K562 (cell line): ENCODE results near the gene GALNT18. TPM values are rescaled to one million over a fixed set of nuclear protein-coding genes. Genes with fewer than 3 reads are reported as not detected.

Experiments used
- ATAC-seq: fragments of 200-7000 bp; cut with Tn5 transposase; 3 replicates; pipeline ENCODE4 v1.9.1; 2020; ENCODE audit warnings: moderate library complexity
- BruUV-seq: library from RNA; stranded (reverse); fragments of 400-500 nt; replicated peaks from 2 replicates; lab custom pipeline; 2021; lab: Mats Ljungman, UMichigan
- CTCF ChIA-PET: fragments of 300-600 bp; formaldehyde crosslinking; extraction: SDS; loops from one replicate; lab custom pipeline; 2021; ENCODE audit warnings: low intra/inter-chr PET ratio; lab: Yijun Ruan, JAX
- POLR2A ChIA-PET: fragments of 300-600, 350-650 bp; sonication (Branson Sonifier 250); formaldehyde crosslinking; extraction: SDS; loops from one replicate; lab custom pipeline; 2021; ENCODE audit warnings: antibody characterized with exemption, inconsistent platforms; lab: Yijun Ruan, JAX
- DNase-seq, 4 experiments: peaks; one replicate each; pipeline versions ENCODE4 v3.0.0 to v3.0.0-alpha.2; 2011 to 2018; ENCODE audit warnings: low spot score in 3 of 4, mixed read lengths in 3 of 4; ENCODE audit errors: extremely low read depth in 1 of 4
- FAIRE-seq: peaks from 2 replicates; lab custom pipeline; 2011; peaks lifted over from hg19 to GRCh38; lab: Jason Lieb, UNC
- H2AFZ ChIP-seq: 2 replicates; pipeline ENCODE4 v1.6.0; 2011; ENCODE audit warnings: low read depth, low read length, control low read depth, inconsistent platforms
- H3K27ac ChIP-seq: fragments of 200-600 bp; 3 replicates; pipeline ENCODE4 v1.8.0; 2011; ENCODE audit warnings: low read depth, mild to moderate bottlenecking, control low read depth, inconsistent platforms, low read length, moderate library complexity, mixed read lengths; ENCODE audit errors: extremely low read depth
- H3K27me3 ChIP-seq, 2 experiments: fragments of 300-600 bp in 1 of 2; 2 replicates in 1 of 2; 3 replicates in 1 of 2; pipeline versions ENCODE4 v1.6.0 to v1.8.0; 2011; ENCODE audit warnings: inconsistent platforms in 2 of 2, low read length in 2 of 2, mild to moderate bottlenecking in 1 of 2, mixed read lengths in 1 of 2, moderate library complexity in 1 of 2; ENCODE audit not compliant: control insufficient read depth in 2 of 2, insufficient read depth in 2 of 2
- H3K36me3 ChIP-seq: fragments of 300-600 bp; 3 replicates; pipeline ENCODE4 v1.8.0; 2011; ENCODE audit warnings: mild to moderate bottlenecking, low read length, inconsistent platforms; ENCODE audit not compliant: control insufficient read depth, insufficient read depth
- H3K4me1 ChIP-seq, 2 experiments: fragments of 200-600 bp in 1 of 2; replicated peaks in 1 of 2; 2 replicates in 1 of 2; 3 replicates in 1 of 2; pipeline versions ENCODE4 v1.5.1 to v1.8.0; 2011; ENCODE audit warnings: inconsistent platforms in 2 of 2, low read length in 2 of 2, mild to moderate bottlenecking in 1 of 2, mixed read lengths in 1 of 2, moderate library complexity in 1 of 2; ENCODE audit not compliant: control insufficient read depth in 2 of 2, insufficient read depth in 2 of 2
- H3K4me2 ChIP-seq: 2 replicates; pipeline ENCODE4 v1.6.1; 2011; ENCODE audit warnings: low read length, control low read depth, inconsistent platforms, mixed read lengths; ENCODE audit not compliant: insufficient read depth
- H3K4me3 ChIP-seq: fragments of 200-600 bp; sonication (generic), shearing (Covaris generic); 2 replicates; pipeline ENCODE4 v1.5.1; 2016; ENCODE audit warnings: control low read depth, inconsistent platforms
- H3K79me2 ChIP-seq: fragments of 200-600 bp; 3 replicates; pipeline ENCODE4 v1.8.0; 2011; ENCODE audit warnings: low read length, inconsistent platforms; ENCODE audit not compliant: control insufficient read depth, insufficient read depth
- H3K9ac ChIP-seq, 2 experiments: 2 replicates each; pipeline versions ENCODE4 v1.6.0 to v1.6.1; 2011; ENCODE audit warnings: low read depth in 2 of 2, low read length in 2 of 2, control low read depth in 1 of 2, inconsistent platforms in 1 of 2, mild to moderate bottlenecking in 1 of 2, mixed read lengths in 1 of 2; ENCODE audit not compliant: insufficient read depth in 1 of 2
- H3K9me1 ChIP-seq: one replicate; pipeline ENCODE4 v1.6.0; 2011; ENCODE audit warnings: inconsistent platforms, mild to moderate bottlenecking, low read length, moderate library complexity; ENCODE audit not compliant: control insufficient read depth, insufficient read depth
- H3K9me3 ChIP-seq: replicated peaks from 2 replicates; pipeline ENCODE4 v1.5.1; 2011; ENCODE audit warnings: low read depth, low read length, inconsistent platforms; ENCODE audit not compliant: control insufficient read depth, insufficient read depth
- H4K20me1 ChIP-seq: replicated peaks from 2 replicates; pipeline ENCODE4 v1.6.1; 2011; ENCODE audit warnings: low read length, inconsistent platforms, mixed read lengths; ENCODE audit not compliant: control insufficient read depth, insufficient read depth
- DPF2 ChIP-seq: fragments of 450-650 bp; IDR thresholded peaks from 2 replicates; pipeline ENCODE4 v1.6.1; 2016
- EZH2 ChIP-seq: IDR thresholded peaks from 2 replicates; pipeline ENCODE4 v1.6.1; 2012; ENCODE audit warnings: low read depth, mild to moderate bottlenecking, inconsistent platforms, low read length, borderline replicate concordance
- FOSL1 ChIP-seq: fragments of 200-800 bp; sonication (Bioruptor generic); conservative IDR thresholded peaks from 2 replicates; pipeline ENCODE4 v1.6.1; 2016; ENCODE audit warnings: missing genetic modification characterization, missing compliant biosample characterization
- FOXK2 ChIP-seq, 2 experiments: fragments of 450-650 bp; IDR thresholded peaks in 1 of 2; conservative IDR thresholded peaks in 1 of 2; 2 replicates each; pipeline ENCODE4 v1.6.1; 2016; ENCODE audit warnings: low read depth in 2 of 2, mild to moderate bottlenecking in 1 of 2
- GATA2 ChIP-seq: sonication (generic); formaldehyde crosslinking; IDR thresholded peaks from 2 replicates; pipeline ENCODE4 v1.4.0; 2020; ENCODE audit warnings: mild to moderate bottlenecking, missing genetic modification reagents
- MECOM ChIP-seq: fragments of 250-450 bp; sonication (Bioruptor Pico); IDR thresholded peaks from 2 replicates; pipeline ENCODE4 v1.8.0; 2022; ENCODE audit warnings: inconsistent platforms
- PHF8 ChIP-seq: fragments of 200-600 bp; sonication (generic); IDR thresholded peaks from 2 replicates; pipeline ENCODE4 v1.6.1; 2012; ENCODE audit warnings: mixed run types, mild to moderate bottlenecking, inconsistent platforms, low read length, moderate library complexity, borderline replicate concordance
- PRPF4 ChIP-seq: fragments of 200-400 bp; formaldehyde crosslinking; IDR thresholded peaks from one replicate; pipeline ENCODE4 v1.6.1; 2017; ENCODE audit warnings: low read length, low read depth, mild to moderate bottlenecking; ENCODE audit not compliant: insufficient read depth, poor library complexity, severe bottlenecking
- SP1 ChIP-seq: sonication (generic); formaldehyde crosslinking; IDR thresholded peaks from 2 replicates; pipeline ENCODE4 v1.8.1; 2022; ENCODE audit warnings: mild to moderate bottlenecking, missing genetic modification reagents
- TCFL5 ChIP-seq: fragments of 250-450 bp; sonication (Bioruptor Pico); conservative IDR thresholded peaks from 2 replicates; pipeline ENCODE4 v1.6.1; 2021; ENCODE audit warnings: mild to moderate bottlenecking, moderate library complexity, matching md5 sums
- TSC22D4 ChIP-seq: fragments of 450-650 bp; IDR thresholded peaks from 2 replicates; pipeline ENCODE4 v1.6.1; 2016; ENCODE audit warnings: missing genetic modification characterization, missing biosample characterization, control low read depth
- ZNF133 ChIP-seq: fragments of 250-450 bp; sonication (Bioruptor Pico); IDR thresholded peaks from 2 replicates; pipeline ENCODE4 v1.4.0; 2020; ENCODE audit warnings: mild to moderate bottlenecking
- ZNF174 ChIP-seq: fragments of 250-450 bp; sonication (Bioruptor Pico); IDR thresholded peaks from 2 replicates; pipeline ENCODE4 v1.4.0; 2020; ENCODE audit warnings: mild to moderate bottlenecking
- ZNF197 ChIP-seq: fragments of 200-800 bp; sonication (Bioruptor generic); IDR thresholded peaks from 2 replicates; pipeline ENCODE4 v1.6.1; 2016; ENCODE audit warnings: low read depth, missing genetic modification characterization, missing compliant biosample characterization
- ZNF212 ChIP-seq: fragments of 450-650 bp; formaldehyde crosslinking; IDR thresholded peaks from 2 replicates; pipeline ENCODE4 v1.4.0; 2020; ENCODE audit warnings: mild to moderate bottlenecking
- ZNF316 ChIP-seq: fragments of 450-650 bp; IDR thresholded peaks from 2 replicates; pipeline ENCODE4 v1.6.1; 2016
- WGBS: fragments of 100-300 bp; shearing (Covaris generic); methylation state at CpG from one replicate; pipeline ENCODE4 v1.1.6; 2016; ENCODE audit warnings: low coverage, mixed read lengths; ENCODE audit not compliant: insufficient coverage; ENCODE audit errors: missing lambda C conversion rate; 5-methylcytosine and 5-hydroxymethylcytosine counted together
- in situ Hi-C: fragments of 300-500 bp; cut with MboI; formaldehyde crosslinking; loops from 4 replicates; pipeline ENCODE4 v1.15.0; 2018; ENCODE audit warnings: inconsistent platforms, mixed read lengths
- intact Hi-C: fragments of 100-400 bp; cut with micrococcal nuclease; formaldehyde crosslinking; loops from 2 replicates; pipeline ENCODE4 v1.14.2; 2022
- polyA plus RNA-seq, 8 experiments: library from polyadenylated mRNA; depleted of rRNA in 4 of 8; stranded (reverse) in 5 of 8; unstranded in 3 of 8; fragments of >200 nt; fragmentation: Nextera tagmentation in 2 of 8; fragmentation: Illumina TruSeq in 1 of 8; extraction: Ambion mirVana in 2 of 8; extraction: Trizol in 1 of 8; gene quantifications; 2 replicates each; pipeline versions ENCODE4 v1.2.1 to v1.2.3, GENCODE V29; 2011 to 2014; ENCODE audit warnings: inconsistent platforms in 1 of 8, missing spikeins in 1 of 8
- total RNA-seq, 7 experiments: library from RNA; depleted of rRNA in 6 of 7; stranded (reverse); fragments of >200 nt in 6 of 7; fragmentation: Illumina TruSeq in 2 of 7; extraction: Trizol in 2 of 7; gene quantifications; 2 replicates each; pipeline versions ENCODE4 v1.2.1 to v1.2.3, GENCODE V29; 2011 to 2021; ENCODE audit warnings: low replicate concordance in 1 of 7

Gene GALNT18
- total and polyA plus RNA-seq, 9 of the 15 experiments (the other 6 are each of a cell fraction or from before 2014, with no cell fraction given): not detected

DNA sequence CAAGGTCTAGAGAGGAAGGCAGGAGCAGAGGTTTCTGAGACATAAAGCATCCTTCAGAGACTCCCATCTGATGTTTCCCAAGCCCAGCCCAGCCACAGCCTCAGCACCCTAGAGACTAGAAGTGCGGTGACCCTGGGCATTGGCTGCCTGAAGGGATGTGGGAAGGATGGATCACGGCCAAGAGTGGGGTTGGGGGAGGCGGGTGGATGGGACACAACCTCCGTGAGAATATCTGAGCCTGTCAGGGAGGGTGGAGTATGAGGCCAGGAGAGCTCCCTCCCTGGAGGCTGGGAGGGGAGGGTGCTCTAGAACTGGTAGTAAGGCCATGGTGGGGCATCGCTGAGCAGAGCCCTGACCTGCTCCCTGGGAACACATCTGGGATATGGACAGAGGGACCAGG is 340.2 kb downstream of the GALNT18 start:
- TF ChIP-seq SP1 (CRISPR knock-in tag): no peak
- TF ChIP-seq FOSL1 (tag): no peak
- TF ChIP-seq EZH2: no peak
- TF ChIP-seq PRPF4: no peak
- no peak for TF ChIP-seq ZNF212
- no peak for TF ChIP-seq ZNF174 (CRISPR knock-in tag)
- TF ChIP-seq FOXK2 (conservative IDR thresholded peaks at IDR 0.05 in 1 of 2, IDR thresholded peaks at IDR 0.05 in 1 of 2; ENCODE audit: low read depth in 2 of 2): no peak
- no peak for TF ChIP-seq ZNF197
- no peak for TF ChIP-seq TCFL5
- TF ChIP-seq TSC22D4 (tag): no peak
- TF ChIP-seq GATA2 (CRISPR knock-in tag): no peak
- no peak for TF ChIP-seq ZNF133 (CRISPR knock-in tag)
- no peak for TF ChIP-seq ZNF316
- TF ChIP-seq MECOM (CRISPR knock-in tag): no peak
- TF ChIP-seq DPF2: no peak
- TF ChIP-seq PHF8: no peak
- TF ChIP-seq, all 486 proteins: peak for 0
- ChIA-PET CTCF (no interaction called here), POLR2A (interaction anchor here (0.6 kb wide), 2 partner anchors 131 to 179 kb away, joined by 3 to 4 read pairs; no protein-coding TSS in a partner anchor)
- no peaks in the 10 kb centered on the region for H4K20me1 ChIP-seq
- WGBS: 0% methylated on average over 3 of the region's 5 CpGs
- H3K9me3 ChIP-seq: no peaks in the 10 kb centered on the region
- ATAC-seq (no peak), DNase-seq (no peak), FAIRE-seq (no peak)
- no TSS peak for BruUV-seq
- no peaks in the 10 kb centered on the region for H3K79me2 ChIP-seq
- H3K4me1 ChIP-seq: no peaks in the 10 kb centered on the region
- H3K36me3 ChIP-seq: no peaks in the 10 kb centered on the region
- intact Hi-C loops: no loop called here
- H3K9ac ChIP-seq: no peak overlapping the region
- H3K27me3 ChIP-seq: peaks cover 0 to 46% of the 10 kb centered on the region in 2 experiments; a peak in 2 of 5 replicates
- no peak overlapping the region for H3K4me3 ChIP-seq
- in situ Hi-C loops: no loop called here
- no peak overlapping the region for H2AFZ ChIP-seq
- H3K4me2 ChIP-seq: no peak overlapping the region
- H3K27ac ChIP-seq: no peak overlapping the region
- H3K9me1 ChIP-seq: no peaks in the 10 kb centered on the region
